A549 (cell line): ENCODE results near the gene EP300. TPM values are rescaled to one million over a fixed set of nuclear protein-coding genes. Genes with fewer than 3 reads are reported as not detected.
A peak's percentile ranks its signal among the peaks of the same experiment; 100 is the strongest.

Experiments
- ATAC-seq, 2 experiments: fragments of 200-7000 bp in 1 of 2; fragments of >200 bp in 1 of 2; cut with Nextera tagmentation in 1 of 2; cut with Tn5 transposase in 1 of 2; 3 replicates each; pipeline versions ENCODE4 v1.8.0 to v1.9.1; 2018 to 2020; ENCODE audit warnings: mild to moderate bottlenecking in 1 of 2, moderate library complexity in 1 of 2
- CTCF ChIA-PET: fragments of 300-600 bp; sonication (Branson Sonifier 250); formaldehyde crosslinking; extraction: SDS; loops from one replicate; lab custom pipeline; 2021; ENCODE audit warnings: antibody characterized with exemption, inconsistent platforms; lab: Yijun Ruan, JAX
- POLR2A ChIA-PET: fragments of 350-600 bp; formaldehyde crosslinking; extraction: SDS; loops from one replicate; lab custom pipeline; 2021; ENCODE audit warnings: antibody characterized with exemption, inconsistent platforms; lab: Yijun Ruan, JAX
- DNase-seq, 2 experiments: peaks; one replicate each; pipeline versions ENCODE4 v3.0.0 to v3.0.0-alpha.2; 2011 to 2016; ENCODE audit warnings: low read depth in 1 of 2, low spot score in 1 of 2
- FAIRE-seq: peaks from 2 replicates; lab custom pipeline; 2011; peaks lifted over from hg19 to GRCh38; lab: Jason Lieb, UNC
- H3K27ac ChIP-seq, 2 experiments: fragments of >200 bp; sonication (Bioruptor Twin); formaldehyde crosslinking; 3 replicates each; pipeline ENCODE4 v1.5.1; 2016 to 2017
- H3K4me1 ChIP-seq: fragments of >200 bp; sonication (Bioruptor Twin); formaldehyde crosslinking; 3 replicates; pipeline ENCODE4 v1.6.1; 2016
- H3K4me2 ChIP-seq: fragments of >200 bp; sonication (Bioruptor Twin); formaldehyde crosslinking; 3 replicates; pipeline ENCODE4 v1.6.1; 2016
- H3K4me3 ChIP-seq: fragments of >200 bp; sonication (Bioruptor Twin); formaldehyde crosslinking; 3 replicates; pipeline ENCODE4 v1.5.1; 2016
- H3K9me3 ChIP-seq: fragments of >200 bp; sonication (Bioruptor Twin); formaldehyde crosslinking; 3 replicates; pipeline ENCODE4 v1.6.1; 2016
- BHLHE40 ChIP-seq: IDR thresholded peaks from 2 replicates; pipeline ENCODE4 v1.6.1; 2012; ENCODE audit warnings: low read depth, low read length, inconsistent platforms
- CBX2 ChIP-seq: fragments of 200-600 bp; sonication (generic); IDR thresholded peaks from 2 replicates; pipeline ENCODE4 v1.6.1; 2016; ENCODE audit warnings: low read depth, mild to moderate bottlenecking, borderline replicate concordance
- CEBPB ChIP-seq, 2 experiments: fragments of >200 bp in 1 of 2; sonication (Bioruptor Twin) in 1 of 2; formaldehyde crosslinking in 1 of 2; IDR thresholded peaks; 2 replicates each; pipeline ENCODE4 v1.6.1; 2012 to 2016
- CHD4 ChIP-seq: fragments of 200-600 bp; sonication (generic); IDR thresholded peaks from 2 replicates; pipeline ENCODE4 v1.6.1; 2016; ENCODE audit warnings: antibody characterized with exemption, mild to moderate bottlenecking, borderline replicate concordance
- CTCF ChIP-seq: fragments of >200 bp; sonication (Bioruptor Twin); formaldehyde crosslinking; IDR thresholded peaks from 3 replicates; pipeline ENCODE4 v1.5.1; 2016
- ELK1 ChIP-seq: fragments of 150-350 bp; IDR thresholded peaks from 2 replicates; pipeline ENCODE4 v1.6.1; 2014; ENCODE audit warnings: low read depth, mild to moderate bottlenecking, low read length
- HES2 ChIP-seq: fragments of >200 bp; sonication (Bioruptor Twin); formaldehyde crosslinking; IDR thresholded peaks from 2 replicates; pipeline ENCODE4 v1.6.1; 2016
- HEYL ChIP-seq: fragments of 250-450 bp; sonication (Bioruptor Pico); IDR thresholded peaks from 2 replicates; pipeline ENCODE4 v1.8.0; 2021; ENCODE audit warnings: mild to moderate bottlenecking, moderate library complexity
- KDM1A ChIP-seq: fragments of 200-600 bp; sonication (generic); IDR thresholded peaks from 2 replicates; pipeline ENCODE4 v1.6.1; 2016; ENCODE audit warnings: low read depth, mild to moderate bottlenecking
- KDM5A ChIP-seq: fragments of 200-600 bp; sonication (generic); IDR thresholded peaks from 2 replicates; pipeline ENCODE4 v1.6.1; 2016; ENCODE audit warnings: antibody characterized with exemption, mild to moderate bottlenecking
- MAFK ChIP-seq: fragments of 450-650 bp; IDR thresholded peaks from 2 replicates; pipeline ENCODE4 v1.6.1; 2014; ENCODE audit not compliant: partially characterized antibody
- POLR2AphosphoS2 ChIP-seq: conservative IDR thresholded peaks from 2 replicates; pipeline ENCODE4 v1.6.1; 2012; ENCODE audit warnings: low read length, improper control_type of control experiment, inconsistent platforms
- RCOR1 ChIP-seq: fragments of 150-350 bp; IDR thresholded peaks from 2 replicates; pipeline ENCODE4 v1.6.1; 2014; ENCODE audit warnings: antibody characterized with exemption, low read length, low read depth
- RNF2 ChIP-seq: fragments of 200-600 bp; sonication (generic); IDR thresholded peaks from 2 replicates; pipeline ENCODE4 v1.6.1; 2016; ENCODE audit warnings: low read depth, mild to moderate bottlenecking, antibody characterized with exemption, moderate library complexity, borderline replicate concordance
- SMC3 ChIP-seq: fragments of >200 bp; sonication (Bioruptor Twin); formaldehyde crosslinking; IDR thresholded peaks from 3 replicates; pipeline ENCODE4 v1.6.1; 2018; ENCODE audit warnings: inconsistent platforms
- TFCP2L1 ChIP-seq: fragments of 250-450 bp; sonication (Bioruptor Pico); IDR thresholded peaks from 2 replicates; pipeline ENCODE4 v1.5.0; 2021; ENCODE audit warnings: mild to moderate bottlenecking
- TP53 ChIP-seq: fragments of 250-450 bp; sonication (Bioruptor Pico); IDR thresholded peaks from 2 replicates; pipeline ENCODE4 v1.5.0; 2021; ENCODE audit warnings: mild to moderate bottlenecking, moderate library complexity
- USF2 ChIP-seq: fragments of 450-650 bp; IDR thresholded peaks from 2 replicates; pipeline ENCODE4 v1.6.1; 2014; ENCODE audit warnings: antibody characterized with exemption
- ZC3H11A ChIP-seq: fragments of 450-650 bp; IDR thresholded peaks from 2 replicates; pipeline ENCODE4 v1.6.1; 2014; ENCODE audit warnings: antibody characterized with exemption, mild to moderate bottlenecking
- ZSCAN20 ChIP-seq: fragments of 250-450 bp; sonication (Bioruptor Pico); IDR thresholded peaks from 2 replicates; pipeline ENCODE4 v1.8.0; 2022; ENCODE audit warnings: mild to moderate bottlenecking, moderate library complexity
- WGBS: methylation state at CpG from one replicate; pipeline ENCODE4 v1.1.6; 2017; ENCODE audit errors: missing lambda C conversion rate; 5-methylcytosine and 5-hydroxymethylcytosine counted together
- polyA plus RNA-seq, 4 experiments: library from polyadenylated mRNA; depleted of rRNA in 3 of 4; stranded (reverse); fragments of >200 nt; fragmentation: RNase III in 1 of 4; extraction: RNeasy Plus Mini Kit Qiagen cat#74134 plus additional on column Dnase treatment in 1 of 4; gene quantifications; 2 replicates in 3 of 4; 3 replicates in 1 of 4; pipeline ENCODE4 v1.2.3, GENCODE V29; 2011 to 2017
- TF ChIP-seq, protein P1 (sequence below): fragments of >200 bp; sonication (Bioruptor Twin); formaldehyde crosslinking; IDR thresholded peaks from 3 replicates; pipeline ENCODE4 v1.6.1; 2016
- TF ChIP-seq, protein P2 (sequence below): fragments of 250-450 bp; sonication (Bioruptor Pico); IDR thresholded peaks from 2 replicates; pipeline ENCODE4 v1.5.0; 2020; ENCODE audit warnings: low read depth, mild to moderate bottlenecking, moderate library complexity
- TF ChIP-seq, protein P3 (sequence below): IDR thresholded peaks from 2 replicates; pipeline ENCODE4 v1.6.1; 2012

Gene EP300
- polyA plus RNA-seq, 2 of the 4 experiments (the other 2 are of a cell fraction) = 15.5 to 18.2 TPM

DNA sequence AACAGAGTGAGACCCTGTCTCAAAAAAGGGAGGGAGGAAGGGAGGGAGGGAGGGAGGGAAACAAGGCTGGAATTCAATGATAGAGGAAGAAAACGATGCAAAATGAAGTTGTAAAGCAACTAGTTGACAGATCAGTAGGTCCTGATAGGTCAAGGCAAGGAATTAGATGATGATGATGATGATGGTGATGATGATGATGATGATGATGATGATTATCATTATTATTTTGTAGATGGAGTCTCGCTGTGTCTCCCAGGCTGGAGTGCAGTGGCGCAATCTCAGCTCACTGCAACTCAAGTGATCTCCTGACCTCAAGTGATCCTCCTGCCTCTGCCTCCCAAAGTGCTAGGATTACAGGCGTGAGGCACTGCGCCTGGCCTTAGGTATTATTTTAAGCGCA, 101.4 kb downstream of the EP300 start:
- DNase-seq (no peak), ATAC-seq (no peak), FAIRE-seq (no peak)
- ChIA-PET CTCF (interaction anchor here (0.7 kb wide), 1 partner anchor 13 kb away, joined by 6 read pairs; no protein-coding TSS in a partner anchor), POLR2A (no interaction called here)
- Histone ChIP-seq H3K9me3 (no peaks in the 10 kb centered on the region), H3K27ac (no peak overlapping the region), H3K4me2 (no peak overlapping the region), H3K4me3 (no peak overlapping the region), H3K4me1 (no peaks in the 10 kb centered on the region)
- 83% methylated on average over 6 of the region's 6 CpGs for WGBS
- TF ChIP-seq TFCP2L1 (CRISPR knock-in tag) = no peak
- TF ChIP-seq HEYL (CRISPR knock-in tag) = no peak
- no peak for TF ChIP-seq RCOR1
- TF ChIP-seq, protein P1, sequence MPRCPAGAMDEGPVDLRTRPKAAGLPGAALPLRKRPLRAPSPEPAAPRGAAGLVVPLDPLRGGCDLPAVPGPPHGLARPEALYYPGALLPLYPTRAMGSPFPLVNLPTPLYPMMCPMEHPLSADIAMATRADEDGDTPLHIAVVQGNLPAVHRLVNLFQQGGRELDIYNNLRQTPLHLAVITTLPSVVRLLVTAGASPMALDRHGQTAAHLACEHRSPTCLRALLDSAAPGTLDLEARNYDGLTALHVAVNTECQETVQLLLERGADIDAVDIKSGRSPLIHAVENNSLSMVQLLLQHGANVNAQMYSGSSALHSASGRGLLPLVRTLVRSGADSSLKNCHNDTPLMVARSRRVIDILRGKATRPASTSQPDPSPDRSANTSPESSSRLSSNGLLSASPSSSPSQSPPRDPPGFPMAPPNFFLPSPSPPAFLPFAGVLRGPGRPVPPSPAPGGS = no peak
- TF ChIP-seq ZC3H11A = no peak
- no peak for TF ChIP-seq ZSCAN20
- TF ChIP-seq, protein P2, sequence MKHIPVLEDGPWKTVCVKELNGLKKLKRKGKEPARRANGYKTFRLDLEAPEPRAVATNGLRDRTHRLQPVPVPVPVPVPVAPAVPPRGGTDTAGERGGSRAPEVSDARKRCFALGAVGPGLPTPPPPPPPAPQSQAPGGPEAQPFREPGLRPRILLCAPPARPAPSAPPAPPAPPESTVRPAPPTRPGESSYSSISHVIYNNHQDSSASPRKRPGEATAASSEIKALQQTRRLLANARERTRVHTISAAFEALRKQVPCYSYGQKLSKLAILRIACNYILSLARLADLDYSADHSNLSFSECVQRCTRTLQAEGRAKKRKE (CRISPR knock-in tag) = no peak
- no peak for TF ChIP-seq KDM5A
- TF ChIP-seq POLR2AphosphoS2 = no peak
- no peak for TF ChIP-seq CEBPB (IDR thresholded peaks at IDR 0.05)
- TF ChIP-seq HES2 = no peak
- TF ChIP-seq USF2 = no peak
- TF ChIP-seq KDM1A = no peak
- no peak for TF ChIP-seq MAFK
- no peak for TF ChIP-seq CHD4
- no peak for TF ChIP-seq CTCF
- TF ChIP-seq BHLHE40 = no peak

DNA sequence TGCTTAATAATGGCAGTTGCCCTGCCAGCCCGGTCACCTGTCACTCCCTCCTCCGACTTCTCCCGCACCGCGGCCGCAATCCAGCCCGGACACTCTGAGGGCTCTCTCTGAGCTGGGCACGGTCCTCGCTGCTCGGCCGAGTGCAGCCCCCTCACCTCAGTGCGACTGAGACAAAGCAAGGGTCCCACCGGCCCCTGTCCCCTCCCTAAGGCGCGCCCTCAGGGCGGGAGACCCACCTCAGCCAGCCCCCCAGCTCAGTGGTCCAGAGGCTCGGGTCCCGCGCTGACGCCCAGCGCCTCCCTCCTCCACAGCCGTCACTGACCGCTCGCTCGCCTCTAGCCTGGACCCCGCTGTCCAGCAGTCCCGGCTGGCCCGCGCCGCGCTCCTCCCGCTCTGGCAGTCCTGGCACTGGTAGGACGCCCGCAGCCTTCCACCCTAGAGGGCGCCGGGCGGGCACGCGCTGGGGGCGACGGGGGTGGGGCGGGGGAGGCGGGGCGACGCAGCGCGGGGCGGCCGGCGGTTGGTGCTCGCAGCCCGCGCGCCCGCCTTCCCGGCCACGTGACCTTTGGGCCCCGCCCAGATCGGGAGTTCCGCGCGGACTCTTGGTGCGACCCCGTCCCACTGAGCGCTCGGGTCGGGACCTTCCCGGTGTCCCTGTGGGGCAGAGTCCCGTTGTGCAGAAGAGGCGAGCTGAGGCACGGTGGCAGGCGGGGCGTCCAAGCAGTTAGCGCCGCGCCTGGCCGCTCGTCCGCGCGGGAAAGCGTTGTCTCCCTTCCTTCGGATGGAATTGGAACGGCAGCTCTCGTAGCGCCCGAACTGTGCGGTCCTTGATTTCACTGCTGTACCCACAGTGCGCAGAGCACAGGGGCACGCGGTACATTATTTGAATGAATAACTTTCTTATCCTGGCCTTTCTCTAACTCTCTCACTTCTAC, 104.9 kb downstream of the EP300 start:
- FAIRE-seq (no peak), ATAC-seq (peak; percentile 87 to 89), DNase-seq (peak; percentile 57 to 68)
- POLR2A ChIA-PET = interaction anchor here (0.9 kb wide), 1 partner anchor 246 kb away, joined by 4 read pairs; the partner anchor contains the start of gene RBX1
- H3K4me2 ChIP-seq = peak overlapping the region; percentile 87
- H3K4me3 ChIP-seq = peak overlapping the region; percentile 78
- no peaks in the 10 kb centered on the region for H3K4me1 ChIP-seq
- peak overlapping the region; percentile 59 to 88; a peak in 5 of 6 replicates for H3K27ac ChIP-seq
- no peaks in the 10 kb centered on the region for H3K9me3 ChIP-seq
- WGBS = 0% methylated on average over 7 of the region's 91 CpGs
- CTCF ChIA-PET = interaction anchor here (0.6 to 1.3 kb wide), 6 partner anchors 9 to 274 kb away, joined by 3 to 4 read pairs (median 3); no protein-coding TSS in a partner anchor
- TF ChIP-seq RNF2 = no peak
- TF ChIP-seq CTCF = peak; percentile 24; the same call in 2 of the 3 replicates
- TF ChIP-seq SMC3 = 0 out of 3 replicates have a peak, but pooled peaks have one; percentile 7
- TF ChIP-seq KDM1A = no peak
- peak; percentile 83 for TF ChIP-seq USF2
- no peak for TF ChIP-seq CBX2
- TF ChIP-seq, protein P2 (CRISPR knock-in tag) = no peak
- no peak for TF ChIP-seq CEBPB (IDR thresholded peaks at IDR 0.05)
- no peak for TF ChIP-seq ELK1
- TF ChIP-seq, protein P3, sequence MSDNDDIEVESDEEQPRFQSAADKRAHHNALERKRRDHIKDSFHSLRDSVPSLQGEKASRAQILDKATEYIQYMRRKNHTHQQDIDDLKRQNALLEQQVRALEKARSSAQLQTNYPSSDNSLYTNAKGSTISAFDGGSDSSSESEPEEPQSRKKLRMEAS = no peak; the same call in 1 of the 2 replicates
- no peak for TF ChIP-seq TP53 (CRISPR knock-in tag)
